ENCODE data around the gene CYTH4.
A peak's percentile ranks its signal among the peaks of the same experiment; 100 is the strongest.

Gene CYTH4

GRCh38 chr22:37292641-37293040, 10.3 kb downstream of the CYTH4 start:
- no peak for DNase-seq

GRCh38 chr22:37293172-37293571, 10.9 kb downstream of the CYTH4 start:
- DNase-seq, result no peak

GRCh38 chr22:37294747-37295146, 12.4 kb downstream of the CYTH4 start:
- DNase-seq, result no peak

- DNase-seq, result no peak
Observed at GRCh38 chr22:37295213-37295886, 13.0 kb downstream of the CYTH4 start.

- DNase-seq, result no peak
Observed at GRCh38 chr22:37295946-37296345, 13.6 kb downstream of the CYTH4 start.

- no peak for DNase-seq
Observed at GRCh38 chr22:37298748-37299495, 16.6 kb downstream of the CYTH4 start.

GRCh38 chr22:37299969-37300509, 17.7 kb downstream of the CYTH4 start:
- no peak for DNase-seq

GRCh38 chr22:37300551-37301017, 18.3 kb downstream of the CYTH4 start:
- peak; percentile 47 for DNase-seq

GRCh38 chr22:37301144-37301830, 19.0 kb downstream of the CYTH4 start:
- DNase-seq, result no peak

GRCh38 chr22:37302674-37303555, 20.6 kb downstream of the CYTH4 start:
- DNase-seq, result no peak

- peak; percentile 31 for DNase-seq
Observed at GRCh38 chr22:37303821-37304274, 21.5 kb downstream of the CYTH4 start.

- no peak for DNase-seq
Observed at GRCh38 chr22:37304595-37305343, 22.5 kb downstream of the CYTH4 start.

GRCh38 chr22:37305887-37306286, 23.6 kb downstream of the CYTH4 start:
- no peak for DNase-seq

GRCh38 chr22:37306494-37306829, 24.2 kb downstream of the CYTH4 start:
- no peak for DNase-seq

GRCh38 chr22:37308385-37309200, 26.3 kb downstream of the CYTH4 start:
- no peak for DNase-seq

- peak; percentile 50 for DNase-seq
Observed at GRCh38 chr22:37309211-37310074, 27.1 kb downstream of the CYTH4 start.

GRCh38 chr22:37310075-37310606, 27.8 kb downstream of the CYTH4 start:
- DNase-seq, result no peak

GRCh38 chr22:37310815-37311595, 28.7 kb downstream of the CYTH4 start:
- DNase-seq, result no peak
